Lung (tissue), 16 donors: Measurements from ENCODE around the gene CHRM4. TPM values are rescaled to one million over a fixed set of nuclear protein-coding genes. Genes with fewer than 3 reads are reported as not detected.

Experiments used
- ATAC-seq: fragments of 200-7000 bp; cut with Tn5 transposase; one replicate; pipeline ENCODE4 v1.9.1; 2020; ENCODE audit warnings: moderate number of reproducible peaks; ENCODE audit not compliant: insufficient read depth, low FRiP score
- DNase-seq, 3 donors: peaks; one replicate each; pipeline ENCODE4 v3.0.0-alpha.2; 2013 to 2017
- H3K27ac ChIP-seq, 2 donors: one replicate each; pipeline ENCODE4 v1.5.1; 2013; ENCODE audit warnings: mild to moderate bottlenecking in 2 of 2, moderate library complexity in 2 of 2, control low read depth in 1 of 2, inconsistent platforms in 1 of 2, low read depth in 1 of 2, low read length in 1 of 2
- H3K27me3 ChIP-seq, 3 donors: one replicate each; pipeline ENCODE4 v1.5.1; 2013; ENCODE audit warnings: low read length in 2 of 3; ENCODE audit not compliant: control insufficient read depth in 3 of 3, insufficient read depth in 3 of 3
- H3K36me3 ChIP-seq, 4 donors: one replicate each; pipeline ENCODE4 v1.5.1; 2013; ENCODE audit warnings: low read length in 4 of 4, mild to moderate bottlenecking in 1 of 4, moderate library complexity in 1 of 4; ENCODE audit not compliant: control insufficient read depth in 4 of 4, insufficient read depth in 4 of 4
- H3K4me1 ChIP-seq, 5 donors: one replicate each; pipeline ENCODE4 v1.5.1; 2013; ENCODE audit warnings: low read length in 5 of 5, mild to moderate bottlenecking in 2 of 5, moderate library complexity in 1 of 5; ENCODE audit not compliant: control insufficient read depth in 5 of 5, insufficient read depth in 5 of 5
- H3K4me3 ChIP-seq: one replicate; pipeline ENCODE4 v1.5.1; 2013; ENCODE audit warnings: mild to moderate bottlenecking, control low read depth, moderate library complexity
- H3K9ac ChIP-seq, 2 donors: one replicate each; pipeline ENCODE4 v1.5.1; 2013; ENCODE audit warnings: low read length in 2 of 2, control low read depth in 1 of 2; ENCODE audit not compliant: insufficient read depth in 1 of 2
- H3K9me3 ChIP-seq, 4 donors: one replicate each; pipeline ENCODE4 v1.5.1; 2013; ENCODE audit warnings: low read length in 3 of 4, mild to moderate bottlenecking in 1 of 4, moderate library complexity in 1 of 4; ENCODE audit not compliant: control insufficient read depth in 4 of 4, insufficient read depth in 3 of 4
- WGBS, 2 donors: extraction: QIAGEN DNeasy Blood & Tissue Kit; methylation state at CpG; one replicate each; pipeline ENCODE4 v1.1.7; 2013; 5-methylcytosine and 5-hydroxymethylcytosine counted together
- long read RNA-seq, 5 donors: transcript quantifications; one replicate each; lab custom pipeline, GENCODE V29; 2026
- polyA plus RNA-seq, 2 donors: library from polyadenylated mRNA; stranded (reverse); fragments of 200-250 nt; gene quantifications; one replicate each; pipeline ENCODE4 v1.2.1, GENCODE V29; 2013
- total RNA-seq, 2 donors: library from RNA; depleted of rRNA in 1 of 2; stranded (reverse); fragments of >200 nt in 1 of 2; gene quantifications; one replicate each; pipeline ENCODE4 v1.2.1, GENCODE V29; 2014 to 2021
- TF ChIP-seq, protein P1 (sequence below): IDR thresholded peaks from 2 replicates; pipeline ENCODE4 v1.5.1; 2012; ENCODE audit warnings: mild to moderate bottlenecking; ENCODE audit errors: control extremely low read depth, extremely low read depth
- donor health status: control.
- donor health status: control.
- donor health status: Bipolar disorder and iron deficiency.
- donor health status: healthy.
- donor health status: DM: yes; HTN: yes; CAD: no.

The CHRM4 gene
- total RNA-seq = under 1 TPM in 1 of 2 donors, not detected in 1; 0.28 TPM
- under 1 TPM; 0.05 to 0.10 TPM for polyA plus RNA-seq
- long read RNA-seq, donor 1 = 0 reads
- long read RNA-seq, donor 2 = 0 reads
- long read RNA-seq, donor 3 = 0 reads
- long read RNA-seq, donor 4 = 0 reads
- long read RNA-seq, donor 5 = 0 reads

GRCh38 chr11:46391578-46392420 lies at the start of gene CHRM4:
TSS of gene CHRM4 (minus strand) at chr11:46391776. CDS start at chr11:46386557, 5,219 bp downstream.
- Histone ChIP-seq H3K27ac (no peak within 1 kb of the TSS), H3K9ac (no peak within 1 kb of the TSS), H3K4me3 (no peak within 1 kb of the TSS), H3K27me3 (peaks cover 0 to 32% (median 31%) of the 10 kb centered on the region in 3 donors), H3K9me3 (no peaks in the 10 kb centered on the region), H3K36me3 (peaks cover 0 to 9% (median 2%) of the 10 kb centered on the region in 4 donors), H3K4me1 (peaks cover 0 to 28% (median 9%) of the 10 kb centered on the region in 5 donors)
- TF ChIP-seq, protein P1, sequence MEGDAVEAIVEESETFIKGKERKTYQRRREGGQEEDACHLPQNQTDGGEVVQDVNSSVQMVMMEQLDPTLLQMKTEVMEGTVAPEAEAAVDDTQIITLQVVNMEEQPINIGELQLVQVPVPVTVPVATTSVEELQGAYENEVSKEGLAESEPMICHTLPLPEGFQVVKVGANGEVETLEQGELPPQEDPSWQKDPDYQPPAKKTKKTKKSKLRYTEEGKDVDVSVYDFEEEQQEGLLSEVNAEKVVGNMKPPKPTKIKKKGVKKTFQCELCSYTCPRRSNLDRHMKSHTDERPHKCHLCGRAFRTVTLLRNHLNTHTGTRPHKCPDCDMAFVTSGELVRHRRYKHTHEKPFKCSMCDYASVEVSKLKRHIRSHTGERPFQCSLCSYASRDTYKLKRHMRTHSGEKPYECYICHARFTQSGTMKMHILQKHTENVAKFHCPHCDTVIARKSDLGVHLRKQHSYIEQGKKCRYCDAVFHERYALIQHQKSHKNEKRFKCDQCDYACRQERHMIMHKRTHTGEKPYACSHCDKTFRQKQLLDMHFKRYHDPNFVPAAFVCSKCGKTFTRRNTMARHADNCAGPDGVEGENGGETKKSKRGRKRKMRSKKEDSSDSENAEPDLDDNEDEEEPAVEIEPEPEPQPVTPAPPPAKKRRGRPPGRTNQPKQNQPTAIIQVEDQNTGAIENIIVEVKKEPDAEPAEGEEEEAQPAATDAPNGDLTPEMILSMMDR = no peak
- DNase-seq (peak; percentile 39 to 50 (median 42)), ATAC-seq (no peak)
- 1% methylated on average over 54 to 123 of the region's 123 CpGs for WGBS, 2 donors

DNA sequence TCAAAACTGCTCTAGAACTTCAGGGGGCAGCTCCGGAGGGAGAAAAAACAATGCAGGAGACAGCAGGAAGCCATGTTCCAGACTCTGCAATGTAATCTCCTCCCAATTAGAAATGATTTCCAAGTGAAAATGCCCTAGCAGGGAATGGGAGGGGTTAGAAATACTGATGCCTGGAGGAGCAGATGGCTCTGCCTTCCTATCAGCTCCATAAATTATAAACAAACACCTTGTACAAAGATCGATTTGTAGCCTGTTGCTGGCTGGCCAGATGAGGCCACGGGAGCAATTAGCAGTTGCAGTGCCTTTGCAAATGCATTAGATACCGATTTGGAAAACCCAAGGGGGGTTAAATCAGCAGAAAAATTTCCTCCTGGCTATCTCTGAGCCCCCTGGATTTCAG lies 46.6 kb upstream of the CHRM4 start:
- TF ChIP-seq, protein P1 = no peak
- Histone ChIP-seq H3K4me3 (no peak overlapping the region), H3K36me3 (peaks cover 7 to 15% (median 14%) of the 10 kb centered on the region in 4 donors), H3K27ac (no peak overlapping the region), H3K9ac (no peak overlapping the region), H3K9me3 (no peaks in the 10 kb centered on the region), H3K27me3 (no peaks in the 10 kb centered on the region), H3K4me1 (peaks cover 0 to 14% (median 4%) of the 10 kb centered on the region in 5 donors)
- DNase-seq (peak in 2 of 3 donors; percentile 28 to 38), ATAC-seq (no peak)
- 56 to 64% methylated on average over 4 of the region's 4 CpGs for WGBS, 2 donors

DNA sequence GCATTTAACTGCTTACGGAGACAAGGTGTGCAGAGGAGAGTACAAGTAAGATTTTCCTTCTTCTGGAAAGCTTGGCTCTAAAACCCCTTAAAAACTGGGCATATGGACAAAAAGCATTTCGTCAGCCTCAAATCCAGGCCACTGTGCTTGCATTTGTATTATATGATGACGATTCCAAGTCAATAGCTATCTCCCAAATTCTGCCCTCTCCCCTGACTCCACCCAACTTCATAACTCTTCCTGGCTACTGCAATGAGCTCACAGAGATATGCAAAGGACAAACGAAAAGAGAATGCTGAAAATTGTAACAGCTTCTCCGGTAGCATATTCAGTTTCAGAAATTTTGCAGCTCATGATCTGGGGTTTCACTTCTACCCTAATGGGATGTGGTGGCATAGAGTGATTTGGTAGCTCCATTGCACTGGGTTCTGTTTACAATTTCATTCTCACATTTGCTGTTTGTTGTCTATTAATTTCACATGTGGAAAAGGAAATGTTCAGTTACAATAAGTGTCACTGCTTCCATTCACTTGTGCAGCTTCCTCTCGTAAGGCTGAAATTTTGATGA lies 45.6 kb upstream of the CHRM4 start:
- Histone ChIP-seq H3K9ac (no peak overlapping the region), H3K36me3 (peaks cover 2 to 15% (median 14%) of the 10 kb centered on the region in 4 donors), H3K27me3 (no peaks in the 10 kb centered on the region), H3K4me3 (no peak overlapping the region), H3K27ac (no peak overlapping the region), H3K4me1 (peaks cover 0 to 14% (median 4%) of the 10 kb centered on the region in 5 donors), H3K9me3 (no peaks in the 10 kb centered on the region)
- WGBS, 2 donors = 76 to 81% methylated on average over 6 of the region's 6 CpGs
- DNase-seq (peak in 1 of 3 donors; percentile 13), ATAC-seq (no peak)
- TF ChIP-seq, protein P1 = no peak
